MM.1S (cell line): ENCODE measurements around the gene GTF2F2.

Experiments
- CTCF ChIP-seq: fragments of 300-600 bp; sonication (generic); IDR thresholded peaks from 2 replicates; pipeline ENCODE4 v1.5.1; 2016; ENCODE audit warnings: antibody characterized with exemption, low read length, mixed read lengths
- EZH2 ChIP-seq: fragments of 300-600 bp; sonication (generic); optimal IDR thresholded peaks from 2 replicates; pipeline ENCODE3; 2017; ENCODE audit warnings: low read depth, mild to moderate bottlenecking, antibody characterized with exemption, low read length, mixed read lengths
- EZH2phosphoT487 ChIP-seq: fragments of 300-600 bp; sonication (generic); IDR thresholded peaks from 2 replicates; pipeline ENCODE4 v1.6.1; 2018; ENCODE audit warnings: antibody characterized with exemption, low read length

- TF ChIP-seq CTCF (no peak), EZH2phosphoT487 (no peak), EZH2 (no peak)
Observed at GRCh38 chr13:45199711-45200110, 79.4 kb downstream of the GTF2F2 start.
